Right lobe of liver (tissue), 4 donors: Measurements from ENCODE around the gene RAB11FIP4.

Experiments used
- CTCF ChIP-seq, 4 donors: fragments of 200-600 bp in 3 of 4; fragments of 450-650 bp in 1 of 4; IDR thresholded peaks; one replicate each; pipeline versions ENCODE4 v1.5.1 to v1.8.0; 2016 to 2022; ENCODE audit warnings: antibody characterized with exemption in 4 of 4, mild to moderate bottlenecking in 2 of 4
- POLR2A ChIP-seq: fragments of 450-650 bp; IDR thresholded peaks from one replicate; pipeline ENCODE4 v1.6.1; 2017; ENCODE audit warnings: antibody characterized with exemption, mild to moderate bottlenecking
- donor health status: DM: no; HTN: no; CAD: no.
- donor health status: DM: no; HTN: no; CAD: no.
- donor health status: DM: no; HTN: yes; CAD: no.

GRCh38 chr17:31452561-31453110 is 61.2 kb downstream of the RAB11FIP4 start:
- TF ChIP-seq CTCF (IDR thresholded peaks at IDR 0.05) (no peak), POLR2A (no peak)
